GM12878 (cell line): Measurements from ENCODE around the gene MAD1L1. TPM values are rescaled to one million over a fixed set of nuclear protein-coding genes. Genes with fewer than 3 reads are reported as not detected.

Experiments used
- ATAC-seq: fragments of 200-7000 bp; cut with Tn5 transposase; 3 replicates; pipeline ENCODE4 v1.9.1; 2020; ENCODE audit warnings: mild to moderate bottlenecking, moderate library complexity
- BruUV-seq: library from RNA; stranded (reverse); fragments of 400-500 nt; replicated peaks from 2 replicates; lab custom pipeline; 2021; lab: Mats Ljungman, UMichigan
- CTCF ChIA-PET: fragments of 300-600 bp; sonication (Branson Sonifier 250); formaldehyde crosslinking; extraction: SDS; loops from one replicate; lab custom pipeline; 2021; ENCODE audit warnings: inconsistent platforms; lab: Yijun Ruan, JAX
- POLR2A ChIA-PET: fragments of 350-600 bp; formaldehyde crosslinking; extraction: SDS; loops from one replicate; lab custom pipeline; 2021; ENCODE audit warnings: inconsistent platforms; lab: Charles Lee
- RAD21 ChIA-PET: fragments of 300-600 bp; sonication (Branson Sonifier 250); formaldehyde crosslinking; loops from one replicate; lab custom pipeline; 2023; ENCODE audit warnings: antibody characterized with exemption; ENCODE audit not compliant: unreplicated experiment; lab: Charles Lee
- SMC1A ChIA-PET: fragments of 300-600 bp; sonication (Branson Sonifier 250); formaldehyde crosslinking; loops from one replicate; lab custom pipeline; 2023; ENCODE audit not compliant: unreplicated experiment, uncharacterized antibody; lab: Charles Lee
- DNase-seq: peaks from one replicate; pipeline ENCODE4 v3.0.0-alpha.2; 2011; ENCODE audit warnings: low read depth, low spot score
- FAIRE-seq: peaks from 3 replicates; lab custom pipeline; 2011; peaks lifted over from hg19 to GRCh38; lab: Jason Lieb, UNC
- H2AFZ ChIP-seq: 2 replicates; pipeline ENCODE4 v1.6.0; 2011; ENCODE audit warnings: low read depth, low read length, control low read depth; ENCODE audit not compliant: control insufficient read depth
- H3K27ac ChIP-seq: 2 replicates; pipeline ENCODE4 v1.5.1; 2011; ENCODE audit warnings: control low read depth; ENCODE audit not compliant: control insufficient read depth, insufficient read depth
- H3K27me3 ChIP-seq, 2 experiments: replicated peaks in 1 of 2; 2 replicates each; pipeline versions ENCODE4 v1.6.0 to v1.6.1; 2011; ENCODE audit warnings: low read length in 1 of 2; ENCODE audit not compliant: control insufficient read depth in 2 of 2, insufficient read depth in 2 of 2
- H3K36me3 ChIP-seq, 2 experiments: 2 replicates each; pipeline ENCODE4 v1.5.1; 2011; ENCODE audit warnings: low read length in 1 of 2; ENCODE audit not compliant: control insufficient read depth in 2 of 2, insufficient read depth in 2 of 2
- H3K4me1 ChIP-seq: 2 replicates; pipeline ENCODE4 v1.6.1; 2011; ENCODE audit warnings: mild to moderate bottlenecking, low read length, moderate library complexity, mixed read lengths; ENCODE audit not compliant: control insufficient read depth, insufficient read depth
- H3K4me2 ChIP-seq: 2 replicates; pipeline ENCODE4 v1.6.0; 2011; ENCODE audit warnings: control low read depth; ENCODE audit not compliant: control insufficient read depth, insufficient read depth
- H3K4me3 ChIP-seq: fragments of 200-600 bp; sonication (generic); 2 replicates; pipeline ENCODE4 v1.5.1; 2016
- H3K79me2 ChIP-seq: 2 replicates; pipeline ENCODE4 v1.6.0; 2011; ENCODE audit warnings: low read length; ENCODE audit not compliant: control insufficient read depth, insufficient read depth
- H3K9ac ChIP-seq: 2 replicates; pipeline ENCODE4 v1.8.0; 2011; ENCODE audit warnings: low read length, control low read depth, mixed read lengths; ENCODE audit not compliant: control insufficient read depth, insufficient read depth
- H3K9me3 ChIP-seq: replicated peaks from 3 replicates; pipeline ENCODE4 v1.5.1; 2011; ENCODE audit warnings: mild to moderate bottlenecking, low read length; ENCODE audit not compliant: control insufficient read depth, insufficient read depth
- H4K20me1 ChIP-seq: 2 replicates; pipeline ENCODE4 v1.6.0; 2011; ENCODE audit not compliant: control insufficient read depth, insufficient read depth
- CBFB ChIP-seq: IDR thresholded peaks from 2 replicates; pipeline ENCODE4 v1.6.1; 2016; ENCODE audit warnings: antibody characterized with exemption, low read depth
- CBX3 ChIP-seq: fragments of 200-600 bp; sonication (generic); IDR thresholded peaks from 2 replicates; pipeline ENCODE4 v1.6.1; 2016; ENCODE audit warnings: low read depth, borderline replicate concordance
- CHD4 ChIP-seq: fragments of 200-600 bp; sonication (generic); IDR thresholded peaks from 2 replicates; pipeline ENCODE4 v1.6.1; 2016; ENCODE audit warnings: mild to moderate bottlenecking
- EP300 ChIP-seq, 2 experiments: fragments of 150-350 bp in 1 of 2; IDR thresholded peaks; 2 replicates each; pipeline ENCODE4 v1.6.1; 2011 to 2012; ENCODE audit warnings: low read depth in 2 of 2, low read length in 2 of 2, borderline replicate concordance in 1 of 2, improper control_type of control experiment in 1 of 2, inconsistent platforms in 1 of 2; ENCODE audit not compliant: control insufficient read depth in 1 of 2
- JUND ChIP-seq: IDR thresholded peaks from 2 replicates; pipeline ENCODE4 v1.6.1; 2012; ENCODE audit warnings: low read depth, mild to moderate bottlenecking, low read length, improper control_type of control experiment, moderate library complexity
- KLF5 ChIP-seq: fragments of 450-650 bp; IDR thresholded peaks from 2 replicates; pipeline ENCODE4 v1.6.1; 2014; ENCODE audit warnings: mild to moderate bottlenecking; ENCODE audit not compliant: partially characterized antibody
- MLLT1 ChIP-seq: fragments of 450-650 bp; IDR thresholded peaks from 2 replicates; pipeline ENCODE4 v1.6.1; 2016; ENCODE audit warnings: mild to moderate bottlenecking
- NFYA ChIP-seq: IDR thresholded peaks from 2 replicates; pipeline ENCODE4 v1.6.1; 2011; ENCODE audit warnings: low read depth, mild to moderate bottlenecking, low read length, improper control_type of control experiment, borderline replicate concordance
- NFYB ChIP-seq: IDR thresholded peaks from 2 replicates; pipeline ENCODE4 v1.6.1; 2011; ENCODE audit warnings: low read depth, mild to moderate bottlenecking, low read length, improper control_type of control experiment, moderate library complexity; ENCODE audit not compliant: insufficient read depth
- POU2F2 ChIP-seq: IDR thresholded peaks from 3 replicates; pipeline ENCODE4 v1.6.1; 2011; ENCODE audit warnings: low read depth, mild to moderate bottlenecking, low read length, borderline replicate concordance
- RFX5 ChIP-seq: IDR thresholded peaks from 2 replicates; pipeline ENCODE4 v1.6.1; 2011; ENCODE audit warnings: low read depth, low read length, improper control_type of control experiment
- ZNF217 ChIP-seq: fragments of 450-650 bp; IDR thresholded peaks from 2 replicates; pipeline ENCODE4 v1.6.1; 2017; ENCODE audit warnings: antibody characterized with exemption, mild to moderate bottlenecking
- WGBS: methylation state at CpG from one replicate; pipeline ENCODE4 v1.1.6; 2016; ENCODE audit warnings: low lambda C conversion rate; ENCODE audit not compliant: insufficient replicate concordance, insufficient coverage; ENCODE audit errors: missing lambda C conversion rate; 5-methylcytosine and 5-hydroxymethylcytosine counted together
- in situ Hi-C: fragments of 300-500 bp; cut with MboI; formaldehyde crosslinking; loops from 9 replicates; pipeline ENCODE4 v1.14.3; 2018; ENCODE audit warnings: mixed read lengths
- intact Hi-C: fragments of 100-400 bp; cut with micrococcal nuclease; formaldehyde crosslinking; loops from one replicate; pipeline ENCODE4 v1.14.2; 2022; ENCODE audit not compliant: unreplicated experiment
- polyA plus RNA-seq, 11 experiments: library from polyadenylated mRNA; depleted of rRNA in 4 of 11; unstranded in 6 of 11; stranded (reverse) in 5 of 11; fragments of >200 nt; fragmentation: Nextera tagmentation in 4 of 11; fragmentation: Illumina TruSeq in 1 of 11; extraction: Ambion mirVana in 4 of 11; extraction: Trizol in 1 of 11; gene quantifications; 1 replicate in 1 of 11; 2 replicates in 10 of 11; pipeline versions ENCODE4 v1.2.1 to v1.2.3, GENCODE V29; 2011 to 2016; ENCODE audit warnings: inconsistent platforms in 2 of 11, missing spikeins in 2 of 11, low read depth in 1 of 11
- total RNA-seq, 4 experiments: library from RNA; depleted of rRNA in 3 of 4; stranded (reverse); fragments of >200 nt in 3 of 4; fragmentation: Illumina TruSeq in 1 of 4; extraction: Trizol in 1 of 4; gene quantifications; 2 replicates each; pipeline versions ENCODE4 v1.2.1 to v1.2.3, GENCODE V29; 2013 to 2021
- TF ChIP-seq, protein P1 (sequence below): fragments of 450-650 bp; IDR thresholded peaks from 2 replicates; pipeline ENCODE4 v1.6.1; 2018; ENCODE audit warnings: borderline replicate concordance, mild to moderate bottlenecking; ENCODE audit not compliant: partially characterized antibody

The MAD1L1 gene
- total and polyA plus RNA-seq, 10 of the 15 experiments (the other 5 are each of a cell fraction or from before 2014, with no cell fraction given) = 2.2 to 76.8 (median 38.3) TPM

- peaks cover 9% of the 10 kb centered on the region for H3K4me1 ChIP-seq
- RAD21 ChIA-PET = interaction anchor here (0.8 to 0.9 kb wide), 2 partner anchors 148 to 621 kb away, joined by 3 read pairs; no protein-coding TSS in a partner anchor
- DNase-seq = no peak
- TF ChIP-seq CHD4 = no peak
- TF ChIP-seq, all 136 proteins: peak for 0
- in situ Hi-C loops = no loop called here
- no peak overlapping the region for H3K4me2 ChIP-seq
- H3K27me3 ChIP-seq = no peaks in the 10 kb centered on the region
- H3K79me2 ChIP-seq = no peaks in the 10 kb centered on the region
- WGBS = 91% methylated on average over 25 of the region's 25 CpGs
- H3K9me3 ChIP-seq = peaks cover 4% of the 10 kb centered on the region; the same call in 1 of the 3 replicates
- H3K4me3 ChIP-seq = no peak overlapping the region
- no peak overlapping the region for H2AFZ ChIP-seq
- no TSS peak for BruUV-seq
- CTCF ChIA-PET = no interaction called here
- H4K20me1 ChIP-seq = no peaks in the 10 kb centered on the region
- POLR2A ChIA-PET = no interaction called here
- H3K36me3 ChIP-seq = peaks cover 11 to 34% of the 10 kb centered on the region in 2 experiments; a peak in 3 of 4 replicates
- ATAC-seq (no peak), FAIRE-seq (no peak)
- intact Hi-C loops = loop anchor here (10.0 kb wide), 1 partner anchor 385 kb away; no protein-coding TSS in a partner anchor
- H3K27ac ChIP-seq = no peak overlapping the region
- SMC1A ChIA-PET = no interaction called here
- no peak overlapping the region for H3K9ac ChIP-seq
These were observed 32.7 kb downstream of the MAD1L1 start for GRCh38 chr7:2199956-2200583.

DNA sequence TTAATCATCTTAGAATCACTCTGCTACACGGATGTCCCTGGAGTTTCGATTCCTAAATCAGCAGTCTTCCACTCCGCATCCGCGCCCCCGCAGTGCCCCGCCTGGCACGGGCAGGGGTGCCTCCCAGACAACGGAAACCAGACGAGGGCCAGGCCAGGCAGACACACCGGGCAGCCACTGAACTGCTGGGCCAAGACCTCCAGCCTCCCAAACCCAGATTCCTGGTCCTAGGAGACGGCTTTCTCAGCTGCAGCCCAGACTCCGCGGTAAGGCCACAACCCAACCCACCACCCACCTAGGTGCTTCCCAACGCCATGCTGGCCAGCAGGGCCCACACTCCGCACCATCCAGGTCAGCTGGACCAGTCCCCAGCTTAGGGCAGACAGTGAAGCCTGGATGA, 33.2 kb downstream of the MAD1L1 start:
- Histone ChIP-seq H3K79me2 (no peaks in the 10 kb centered on the region), H3K36me3 (peaks cover 11 to 34% of the 10 kb centered on the region in 2 experiments; a peak in 3 of 4 replicates), H3K9ac (no peak overlapping the region), H3K4me3 (no peak overlapping the region), H3K27ac (no peak overlapping the region), H4K20me1 (no peaks in the 10 kb centered on the region), H3K4me2 (no peak overlapping the region), H2AFZ (no peak overlapping the region), H3K9me3 (peaks cover 4% of the 10 kb centered on the region; the same call in 1 of the 3 replicates), H3K27me3 (no peaks in the 10 kb centered on the region), H3K4me1 (peaks cover 9% of the 10 kb centered on the region)
- in situ Hi-C loops = no loop called here
- ATAC-seq (no peak), DNase-seq (no peak), FAIRE-seq (no peak)
- ChIA-PET SMC1A (no interaction called here), CTCF (no interaction called here), POLR2A (no interaction called here), RAD21 (no interaction called here)
- intact Hi-C loops = no loop called here
- whole genome bisulfite sequencing = 96% methylated on average over 16 of the region's 16 CpGs
- no TSS peak for BruUV-seq
- TF ChIP-seq MLLT1 (no peak), NFYA (no peak), CBFB (no peak), ZNF217 (no peak), JUND (no peak), CBX3 (no peak), EP300 (IDR thresholded peaks at IDR 0.05; ENCODE audit: borderline replicate concordance in 1 of 2, control insufficient read depth in 1 of 2, low read depth in 2 of 2, low read length in 2 of 2) (no peak), NFYB (no peak), POU2F2 (no peak), RFX5 (no peak), KLF5 (no peak)
- TF ChIP-seq, protein P1, sequence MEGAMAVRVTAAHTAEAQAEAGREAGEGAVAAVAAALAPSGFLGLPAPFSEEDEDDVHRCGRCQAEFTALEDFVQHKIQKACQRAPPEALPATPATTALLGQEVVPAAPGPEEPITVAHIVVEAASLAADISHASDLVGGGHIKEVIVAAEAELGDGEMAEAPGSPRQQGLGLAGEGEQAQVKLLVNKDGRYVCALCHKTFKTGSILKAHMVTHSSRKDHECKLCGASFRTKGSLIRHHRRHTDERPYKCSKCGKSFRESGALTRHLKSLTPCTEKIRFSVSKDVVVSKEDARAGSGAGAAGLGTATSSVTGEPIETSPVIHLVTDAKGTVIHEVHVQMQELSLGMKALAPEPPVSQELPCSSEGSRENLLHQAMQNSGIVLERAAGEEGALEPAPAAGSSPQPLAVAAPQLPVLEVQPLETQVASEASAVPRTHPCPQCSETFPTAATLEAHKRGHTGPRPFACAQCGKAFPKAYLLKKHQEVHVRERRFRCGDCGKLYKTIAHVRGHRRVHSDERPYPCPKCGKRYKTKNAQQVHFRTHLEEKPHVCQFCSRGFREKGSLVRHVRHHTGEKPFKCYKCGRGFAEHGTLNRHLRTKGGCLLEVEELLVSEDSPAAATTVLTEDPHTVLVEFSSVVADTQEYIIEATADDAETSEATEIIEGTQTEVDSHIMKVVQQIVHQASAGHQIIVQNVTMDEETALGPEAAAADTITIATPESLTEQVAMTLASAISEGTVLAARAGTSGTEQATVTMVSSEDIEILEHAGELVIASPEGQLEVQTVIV = no peak
